ENCODE results near the gene ZBED4.

ZBED4 gene

DNA sequence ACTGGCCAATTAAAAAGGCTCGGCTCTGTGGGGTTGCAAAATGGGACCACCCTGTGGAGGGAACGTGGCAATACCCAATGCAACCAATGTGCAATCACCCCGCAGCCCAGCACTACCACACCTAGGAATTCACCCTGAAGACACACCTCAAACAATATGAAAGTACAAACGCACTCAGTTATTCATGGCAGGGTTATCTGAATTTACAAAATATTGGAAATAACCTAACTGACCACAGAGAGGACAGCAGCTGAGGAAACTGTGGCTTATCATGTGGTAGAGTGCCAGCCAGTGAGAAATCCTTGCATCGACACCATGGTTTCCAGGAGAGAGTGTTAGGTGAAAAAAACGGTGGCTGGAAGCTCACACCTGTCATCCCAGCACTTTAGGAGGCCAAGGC is 45.9 kb downstream of the ZBED4 start:
- no peak for DNase-seq

DNA sequence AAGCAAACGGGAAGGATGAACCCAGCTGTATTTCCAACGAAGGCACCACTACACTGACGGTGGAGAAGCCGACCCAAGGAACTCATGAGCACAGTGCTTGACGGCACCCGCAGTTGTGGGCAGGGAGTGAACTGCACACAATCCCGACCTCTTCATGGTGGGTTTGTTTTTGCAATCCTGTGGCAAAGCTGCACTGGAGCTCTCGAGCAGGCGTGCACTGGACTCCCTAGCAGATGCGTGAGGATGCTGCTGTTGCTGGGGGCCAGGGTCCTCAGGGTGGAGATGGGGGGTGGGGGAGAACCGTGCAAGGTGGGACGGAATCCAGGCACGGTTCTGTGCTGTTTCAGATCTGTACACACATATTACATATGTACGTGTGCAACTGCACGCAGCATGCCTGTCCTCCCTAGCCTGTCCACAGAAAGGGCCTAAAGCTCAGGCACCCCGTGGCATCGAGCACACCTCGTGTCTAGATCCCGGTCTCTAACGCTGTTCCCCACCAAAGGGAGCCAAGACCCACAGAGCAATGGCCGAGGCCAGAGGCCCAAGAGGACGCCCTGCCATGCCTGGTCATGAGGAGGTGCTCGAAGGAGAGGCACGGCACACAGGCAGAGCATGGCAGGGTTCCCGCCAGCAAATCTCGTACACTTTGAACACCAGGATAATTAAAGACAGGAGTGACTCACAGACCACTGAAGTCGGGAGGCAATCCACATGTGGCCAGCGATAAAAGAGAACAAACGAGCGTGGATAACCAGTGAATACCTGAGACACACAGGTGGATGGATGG is 47.0 kb downstream of the ZBED4 start:
- DNase-seq, result no peak

DNA sequence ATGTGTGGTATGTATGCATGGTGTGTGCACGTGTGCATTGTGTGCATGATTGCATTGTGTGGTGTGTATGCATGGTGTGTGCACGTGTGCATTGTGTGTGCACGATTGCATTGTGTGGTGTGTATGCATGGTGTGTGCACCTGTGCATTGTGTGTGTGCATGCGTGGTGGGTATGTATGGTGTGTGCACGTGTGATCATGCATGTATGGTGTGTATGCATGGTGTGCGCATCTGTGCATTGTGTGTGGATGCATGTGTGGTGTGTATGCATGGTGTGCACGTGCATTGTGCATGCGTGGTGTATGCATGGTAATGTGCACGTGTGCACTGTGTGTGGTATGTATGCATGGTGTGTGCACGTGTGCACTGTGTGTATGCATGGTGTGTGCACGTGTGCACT is 47.8 kb downstream of the ZBED4 start:
- no peak for DNase-seq

DNA sequence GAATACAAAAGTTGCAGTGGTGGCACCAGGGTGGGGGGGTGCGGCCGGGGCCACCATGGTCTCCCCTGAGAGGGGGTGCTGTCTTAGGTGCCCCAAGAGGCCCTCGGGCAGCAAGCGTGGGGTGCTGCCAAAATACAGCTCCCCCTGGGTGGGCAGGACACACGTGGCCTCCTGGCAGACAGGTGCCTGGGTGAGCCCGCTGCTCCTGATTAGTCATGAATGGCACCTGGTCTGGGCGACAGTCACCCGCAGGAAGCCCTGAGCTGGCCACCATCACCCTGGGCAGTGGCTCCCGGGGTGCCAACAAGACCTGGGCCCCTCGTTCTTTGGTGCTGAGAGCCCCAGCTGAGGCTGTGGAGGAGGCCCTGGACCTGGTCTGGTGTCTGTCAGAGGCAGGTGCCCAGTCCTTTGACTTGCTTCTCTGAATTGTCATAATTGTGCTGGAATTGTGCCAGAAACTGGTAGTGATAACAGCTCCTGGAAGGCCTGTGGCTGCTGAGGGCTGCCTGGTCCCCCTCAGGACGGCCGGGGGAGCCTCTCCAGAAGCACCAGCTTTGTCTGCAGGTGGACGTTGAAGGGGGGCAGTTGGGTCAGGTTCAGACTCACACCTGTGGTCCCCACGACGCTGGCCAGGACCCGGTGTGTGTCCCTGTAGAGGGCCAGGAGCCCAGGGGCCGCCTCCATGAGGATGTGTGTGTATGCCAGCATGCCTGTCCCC is 49.8 kb downstream of the ZBED4 start:
- DNase-seq, result no peak

DNA sequence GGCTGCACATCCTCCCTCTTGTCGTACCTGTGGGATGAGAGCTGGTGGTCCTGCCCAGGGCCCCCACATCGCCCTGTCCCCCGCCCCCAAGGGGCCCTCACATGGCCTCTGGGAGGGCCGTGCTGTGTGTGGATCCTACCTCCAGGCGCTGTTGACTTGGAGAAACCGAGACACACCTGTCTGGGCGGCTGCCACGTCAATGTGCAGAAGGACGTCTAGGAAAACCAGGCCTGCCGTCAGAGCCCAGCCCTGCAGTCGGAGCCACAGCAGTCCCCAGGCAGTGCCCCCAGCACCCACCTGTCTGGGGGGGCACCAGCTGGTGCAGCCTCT is 50.4 kb downstream of the ZBED4 start:
- no peak for DNase-seq

DNA sequence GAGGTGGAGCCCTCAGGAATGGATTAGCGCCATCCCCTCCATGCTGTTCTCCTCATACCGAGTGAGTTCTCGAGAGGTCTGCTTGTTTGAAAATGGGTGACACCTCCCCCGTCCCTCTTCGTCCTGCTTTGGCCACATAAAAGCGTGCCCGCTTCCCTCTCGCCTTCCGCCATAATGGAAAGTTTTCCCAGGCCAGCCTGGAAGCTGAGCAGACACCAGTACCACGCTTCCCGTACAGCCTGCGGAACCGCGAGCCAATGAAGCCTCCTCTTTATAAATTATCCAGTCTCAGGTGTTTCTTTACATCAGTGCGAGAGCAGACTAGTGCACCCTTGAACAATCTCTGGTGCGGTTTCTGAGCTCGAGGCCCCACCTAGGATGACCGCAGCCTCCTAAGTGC is 51.8 kb downstream of the ZBED4 start:
- DNase-seq, result no peak

DNA sequence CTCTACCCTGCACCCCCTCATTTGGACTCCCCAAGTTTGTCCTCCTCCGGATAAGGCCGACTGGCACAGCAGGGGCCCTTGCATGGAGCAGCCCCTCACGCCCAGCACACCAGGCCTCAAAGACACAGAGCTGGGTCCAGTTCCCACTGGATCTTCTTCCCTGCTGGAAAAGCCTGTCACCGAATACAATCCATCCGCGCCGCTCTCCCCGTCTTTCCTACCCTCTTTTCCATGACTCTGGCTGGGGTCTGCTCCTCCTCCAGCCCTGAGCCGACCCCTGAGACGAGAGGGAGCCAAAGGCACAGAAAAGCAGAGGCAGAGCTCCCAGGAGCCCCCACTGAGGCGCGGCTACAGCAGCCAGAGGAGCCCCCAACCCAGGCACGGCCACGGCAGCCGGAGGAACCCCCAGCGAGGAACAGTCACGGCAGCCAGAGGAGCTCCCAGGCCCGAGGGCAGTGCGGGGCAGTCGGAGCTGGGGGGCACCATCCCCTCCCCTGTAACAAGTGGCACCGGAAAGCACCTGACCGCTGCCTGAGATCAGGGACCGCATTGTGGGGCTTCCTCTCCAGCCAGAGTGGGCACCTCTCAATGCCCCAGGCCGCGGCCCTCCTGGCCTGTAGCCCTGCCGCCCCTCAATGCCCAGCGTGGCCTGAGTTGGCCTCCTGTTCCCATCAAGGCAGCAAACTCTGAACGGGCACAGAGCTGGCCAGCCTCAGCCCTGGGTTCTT is 52.6 kb downstream of the ZBED4 start:
- DNase-seq, result no peak

DNA sequence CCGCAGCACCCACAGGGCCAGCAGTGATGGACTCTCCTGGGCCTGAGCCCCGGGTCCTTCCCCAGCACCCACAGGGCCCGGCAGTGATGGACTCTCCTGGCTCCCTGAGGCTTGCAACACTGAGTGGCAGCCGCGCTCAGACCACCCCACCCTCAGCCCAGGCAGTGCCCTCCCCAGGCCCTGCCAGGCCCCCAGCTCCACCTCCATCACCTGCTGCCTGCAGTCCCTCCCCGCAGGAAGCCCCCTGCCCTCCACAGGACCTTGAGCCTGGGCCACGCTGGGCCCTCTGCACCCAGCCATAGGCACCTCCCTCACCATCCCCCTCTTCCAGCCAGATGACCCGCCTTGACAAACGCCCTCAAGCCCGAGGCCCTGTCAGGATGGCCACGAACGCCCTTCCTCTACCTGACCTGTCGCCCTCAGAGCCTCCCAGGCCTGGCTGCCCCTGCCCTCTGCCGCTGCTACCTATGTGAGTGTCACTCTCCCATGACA is 53.2 kb downstream of the ZBED4 start:
- no peak for DNase-seq

DNA sequence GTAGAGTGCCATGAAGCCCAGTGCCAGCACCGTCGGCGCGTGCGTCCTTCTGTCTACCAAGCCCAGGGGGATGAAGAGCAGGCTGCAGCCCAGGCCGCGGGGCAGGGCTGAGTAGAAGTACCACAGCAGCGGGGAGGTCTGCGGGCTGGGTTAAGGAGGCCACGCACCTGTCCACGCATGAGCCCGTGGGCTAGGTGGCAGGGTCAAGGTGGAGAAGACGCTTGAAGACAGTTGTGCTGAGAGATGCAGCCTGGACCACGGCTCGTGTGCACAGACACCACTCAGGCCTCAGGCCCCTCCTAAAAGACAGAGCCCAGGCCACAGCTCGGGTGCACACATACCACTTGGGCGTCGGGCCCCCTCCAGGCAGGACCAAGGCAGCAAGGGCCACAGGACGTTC is 54.2 kb downstream of the ZBED4 start:
- DNase-seq, result no peak

DNA sequence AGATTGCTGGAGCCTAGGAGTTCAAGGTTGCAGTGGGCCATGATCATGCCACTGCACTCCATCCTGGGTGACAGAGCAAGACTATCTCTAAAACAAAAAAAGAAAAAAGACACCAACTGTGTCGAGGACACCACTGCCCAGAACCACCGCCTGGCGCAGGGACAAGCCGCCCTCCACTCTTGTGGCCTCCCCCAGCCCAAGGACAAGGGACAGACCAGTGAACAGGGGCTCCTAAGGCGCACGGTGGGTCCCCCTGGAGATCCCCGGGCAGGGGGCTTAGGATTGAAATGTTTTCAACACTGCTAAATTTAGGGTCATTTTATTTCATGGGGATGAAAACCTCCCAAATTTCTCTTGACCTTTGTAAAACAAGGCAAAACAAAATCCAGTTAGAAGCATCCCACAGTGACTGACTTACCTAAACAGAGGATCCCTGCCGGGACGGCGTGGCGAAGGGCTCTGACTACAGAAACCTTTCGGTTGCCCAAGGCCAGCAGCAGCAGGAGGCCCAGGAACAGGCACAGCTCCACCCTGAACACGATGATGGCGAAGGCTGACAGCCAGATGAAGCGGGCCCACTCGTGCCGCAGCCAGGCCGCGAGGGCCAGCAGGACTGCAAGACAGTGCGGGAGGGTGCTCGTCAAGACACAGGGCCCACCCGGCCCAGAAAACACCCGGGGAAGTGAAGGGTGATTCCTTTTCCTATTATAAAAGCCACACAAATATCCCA is 56.0 kb downstream of the ZBED4 start:
- DNase-seq, result no peak

DNA sequence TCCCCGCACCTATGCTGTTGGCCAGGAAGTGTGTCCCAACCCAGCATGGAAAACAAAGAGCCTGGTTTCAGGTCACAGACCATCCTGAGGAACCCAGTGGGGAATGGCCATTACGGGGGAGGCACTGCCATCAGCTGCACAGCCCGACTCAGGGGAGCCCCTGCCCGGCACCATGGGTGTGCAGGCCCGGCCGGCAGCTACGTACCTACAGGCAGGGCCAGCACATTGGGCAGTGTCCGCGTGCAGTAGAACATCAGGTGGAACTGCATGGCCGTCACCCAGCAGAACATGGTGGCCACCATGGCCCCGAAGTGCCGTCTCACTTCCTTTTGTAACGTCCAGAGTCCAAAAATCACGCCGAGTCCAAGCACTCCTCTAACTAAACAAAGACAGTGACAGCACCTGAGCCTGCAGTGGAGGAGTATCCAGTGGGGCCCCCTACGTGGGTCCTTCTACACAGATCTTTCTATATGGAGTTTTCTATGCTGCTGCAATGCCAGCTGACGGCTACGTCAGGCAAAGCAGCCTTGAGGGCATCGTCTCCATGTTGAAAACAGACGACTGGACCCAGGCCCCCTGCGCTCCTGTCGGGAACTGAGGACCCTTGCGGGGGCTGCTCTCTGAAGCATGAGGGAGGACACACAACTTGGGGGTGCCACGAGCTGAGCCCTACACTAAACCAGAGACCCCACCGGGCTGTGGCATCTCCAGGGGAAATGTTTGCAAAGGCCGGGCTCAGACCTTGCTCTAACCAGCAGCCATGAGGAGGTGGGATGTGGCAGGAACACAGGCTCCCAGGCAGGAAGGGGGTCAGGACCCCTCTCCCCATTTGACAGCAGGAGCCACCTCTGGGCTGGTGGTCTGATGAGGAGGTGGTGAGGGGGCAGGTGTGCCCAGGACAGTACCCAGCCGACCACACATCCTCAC is 56.8 kb downstream of the ZBED4 start:
- no peak for DNase-seq

DNA sequence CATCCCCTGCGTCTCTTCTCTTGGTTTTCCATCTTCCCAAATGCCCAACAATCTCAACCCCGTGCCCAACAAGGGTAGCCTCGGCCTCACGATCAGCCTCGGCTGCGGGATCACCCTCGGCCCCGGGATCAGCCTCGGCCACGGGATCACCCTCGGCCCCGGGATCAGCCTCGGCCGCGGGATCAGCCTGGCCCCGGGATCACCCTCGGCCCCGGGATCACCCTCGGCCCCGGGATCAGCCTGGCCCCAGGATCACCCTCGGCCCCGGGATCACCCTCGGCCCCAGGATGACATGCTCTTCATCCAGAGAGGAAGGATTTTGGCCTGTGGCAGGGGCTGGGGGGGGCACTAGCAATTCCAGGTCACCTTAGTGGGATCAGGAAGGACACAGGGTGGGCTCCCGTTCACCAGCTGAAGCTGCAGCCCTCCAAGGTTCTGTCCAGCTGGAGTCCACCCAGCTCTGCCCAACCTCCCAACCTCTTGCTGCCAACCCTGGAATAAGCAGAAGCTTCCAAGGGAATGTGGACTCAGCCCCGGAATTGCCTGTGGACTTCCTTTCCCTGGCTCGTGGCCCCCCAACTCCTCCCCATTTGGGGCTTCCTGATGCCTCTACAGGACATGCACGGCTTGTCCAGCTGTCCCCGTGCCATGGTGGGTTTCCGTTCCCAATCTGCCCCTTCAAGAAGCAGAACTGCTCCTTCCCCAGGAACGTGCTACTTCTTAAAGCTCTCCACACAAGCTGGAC is 58.4 kb downstream of the ZBED4 start:
- no peak for DNase-seq

DNA sequence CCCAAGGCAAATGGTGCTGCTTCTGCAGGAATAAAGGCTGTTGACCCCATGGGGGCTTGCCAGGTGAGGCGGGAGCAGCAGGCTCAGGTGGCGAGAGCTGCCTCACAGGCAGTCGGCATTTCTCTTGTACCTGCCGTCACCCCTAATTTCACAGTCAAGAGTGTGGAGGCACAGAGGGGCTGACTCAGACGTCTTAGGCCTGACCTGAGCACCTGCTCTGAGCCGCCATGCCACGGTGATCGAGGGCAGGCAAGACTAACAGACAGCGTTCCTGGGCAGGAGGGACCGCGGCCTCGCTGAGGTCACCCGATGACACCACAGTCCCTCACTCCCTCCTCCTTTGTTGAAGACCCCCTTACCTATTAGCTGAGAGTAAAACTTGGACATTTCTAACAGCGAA is 59.4 kb downstream of the ZBED4 start:
- no peak for DNase-seq

DNA sequence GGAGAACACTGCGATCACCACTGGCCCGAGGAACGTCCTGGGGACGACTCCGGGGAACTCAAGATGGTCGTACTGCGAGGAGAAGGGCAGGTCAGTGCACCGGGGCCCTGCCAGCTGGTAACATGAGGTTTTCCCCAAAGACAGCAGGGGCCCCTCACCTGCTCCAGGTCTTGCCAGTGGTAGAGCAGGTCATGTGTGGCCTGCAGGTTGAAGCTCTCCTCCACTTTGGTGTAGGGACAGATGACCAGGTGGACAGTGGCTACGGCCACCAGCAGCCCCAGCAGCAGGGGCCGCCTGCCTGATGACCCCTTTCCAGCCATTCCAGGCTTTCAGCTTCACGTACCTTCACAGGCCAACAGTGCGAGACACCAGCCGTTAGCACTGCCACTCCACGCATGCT is 59.8 kb downstream of the ZBED4 start:
- DNase-seq, result no peak

DNA sequence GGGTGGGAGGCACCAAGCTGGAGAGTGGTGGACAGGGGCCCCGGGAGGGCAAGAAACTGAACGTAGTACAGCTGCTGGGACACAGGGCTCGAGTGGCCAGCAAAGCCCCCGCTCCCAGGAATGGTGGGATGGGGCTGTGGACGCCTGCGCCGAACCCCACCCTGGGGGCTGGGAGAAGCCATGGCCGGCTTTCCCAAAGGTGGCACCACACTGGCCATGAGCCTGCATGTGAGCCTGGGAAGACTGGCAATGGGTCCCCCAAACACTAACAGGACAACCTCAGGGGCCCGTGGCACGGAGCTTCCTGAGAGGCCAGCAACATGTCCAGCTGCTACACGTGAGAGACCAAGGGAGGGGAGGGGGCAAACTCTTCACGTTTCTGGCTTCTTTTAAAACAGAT is 60.6 kb downstream of the ZBED4 start:
- no peak for DNase-seq

DNA sequence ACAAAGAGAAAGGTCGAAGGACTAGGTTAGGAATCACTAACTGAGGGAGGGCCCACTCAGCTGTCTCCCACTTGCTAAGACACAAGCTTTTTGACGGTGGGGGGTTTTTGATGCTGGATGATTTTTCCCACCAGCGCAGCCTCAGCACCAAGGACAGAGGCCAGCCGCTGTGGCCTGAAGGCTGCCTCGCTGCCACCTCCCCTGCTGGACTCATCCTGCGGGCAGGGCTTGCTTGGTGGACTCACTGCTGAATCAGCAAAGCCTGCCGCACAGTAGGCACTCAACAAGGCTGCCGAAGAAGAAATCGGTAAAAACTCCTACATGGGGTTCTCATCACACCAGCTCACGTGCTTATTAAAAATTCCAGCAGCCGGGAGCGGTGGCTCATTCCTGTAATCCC is 62.0 kb downstream of the ZBED4 start:
- DNase-seq, result no peak

DNA sequence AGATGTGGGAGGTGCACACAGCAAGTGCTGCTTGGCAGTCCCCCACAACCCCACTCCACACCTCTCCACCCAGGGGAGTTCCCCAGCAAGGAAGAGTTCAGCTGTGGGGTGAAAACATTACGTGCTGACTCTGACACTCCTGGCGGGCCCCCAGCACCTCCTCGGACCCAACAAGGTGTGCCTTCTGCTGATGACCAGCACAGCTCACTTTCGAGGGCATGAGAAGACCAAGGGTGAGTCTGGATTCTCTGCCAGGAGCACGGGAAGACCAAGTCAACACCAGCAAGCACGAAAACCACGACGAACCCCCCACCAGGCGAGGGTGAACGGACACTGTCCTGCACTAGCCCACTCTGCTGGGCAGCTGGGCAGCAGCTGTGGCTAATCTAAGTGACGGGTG is 63.2 kb downstream of the ZBED4 start:
- DNase-seq, result no peak

DNA sequence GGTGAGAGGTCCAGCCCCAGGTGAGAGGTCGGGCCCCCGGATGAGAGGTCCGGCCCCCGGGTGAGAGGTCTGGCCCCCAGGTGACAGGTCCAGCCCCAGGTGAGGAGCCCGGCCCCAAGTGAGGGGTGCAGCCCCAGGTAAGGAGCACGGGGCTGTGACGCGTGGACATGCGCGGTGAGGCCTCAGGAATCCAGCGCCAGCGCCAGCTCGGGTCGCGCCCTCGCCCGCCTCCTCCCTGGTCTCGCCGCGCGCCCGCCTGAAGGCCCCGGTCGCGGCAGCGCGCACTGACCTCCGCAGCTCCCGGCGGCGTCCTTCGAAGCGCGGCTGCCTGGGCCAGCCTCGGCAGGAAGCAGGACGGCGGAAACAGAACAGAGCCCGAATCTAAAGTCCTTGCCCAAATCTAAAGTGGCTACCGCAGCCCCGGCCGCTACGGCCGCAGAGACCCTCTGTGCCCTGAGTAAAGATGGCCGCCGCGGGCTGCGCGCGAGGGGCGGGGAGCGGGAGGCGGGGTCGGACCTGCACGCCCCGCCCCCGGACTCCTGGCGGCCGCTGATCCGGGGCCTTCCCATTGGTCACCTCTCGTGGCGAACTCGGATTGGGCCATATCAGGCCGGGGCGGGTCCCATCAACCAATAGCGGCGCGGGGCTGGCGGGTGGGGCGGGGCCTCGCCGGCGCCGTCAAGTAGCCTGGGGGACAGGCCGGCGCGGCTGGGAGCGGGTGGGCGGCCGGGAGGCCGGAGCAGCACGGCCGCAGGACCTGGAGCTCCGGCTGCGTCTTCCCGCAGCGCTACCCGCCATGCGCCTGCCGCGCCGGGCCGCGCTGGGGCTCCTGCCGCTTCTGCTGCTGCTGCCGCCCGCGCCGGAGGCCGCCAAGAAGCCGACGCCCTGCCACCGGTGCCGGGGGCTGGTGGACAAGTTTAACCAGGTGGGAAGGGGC is 64.6 kb downstream of the ZBED4 start, which contains the start of the genes ALG12 and CRELD2:
ALG12 (minus strand) TSS at position 465 of the 937 bp plus-strand sequence. CDS start 4,673 bp downstream, outside the sequence.
CRELD2 (plus strand) TSS at position 661 of the 937 bp plus-strand sequence; CDS start at position 797, 136 bp downstream.
- DNase-seq, result peak; percentile 99
